DLD1 (cell line): ENCODE data around the gene PRPF31.

ENCODE experiments used
- in situ Hi-C: cut with HindIII; loops from 2 replicates; pipeline ENCODE4 v1.10.0; 2017; ENCODE audit warnings: low sequenced_read_pairs

The PRPF31 gene

DNA sequence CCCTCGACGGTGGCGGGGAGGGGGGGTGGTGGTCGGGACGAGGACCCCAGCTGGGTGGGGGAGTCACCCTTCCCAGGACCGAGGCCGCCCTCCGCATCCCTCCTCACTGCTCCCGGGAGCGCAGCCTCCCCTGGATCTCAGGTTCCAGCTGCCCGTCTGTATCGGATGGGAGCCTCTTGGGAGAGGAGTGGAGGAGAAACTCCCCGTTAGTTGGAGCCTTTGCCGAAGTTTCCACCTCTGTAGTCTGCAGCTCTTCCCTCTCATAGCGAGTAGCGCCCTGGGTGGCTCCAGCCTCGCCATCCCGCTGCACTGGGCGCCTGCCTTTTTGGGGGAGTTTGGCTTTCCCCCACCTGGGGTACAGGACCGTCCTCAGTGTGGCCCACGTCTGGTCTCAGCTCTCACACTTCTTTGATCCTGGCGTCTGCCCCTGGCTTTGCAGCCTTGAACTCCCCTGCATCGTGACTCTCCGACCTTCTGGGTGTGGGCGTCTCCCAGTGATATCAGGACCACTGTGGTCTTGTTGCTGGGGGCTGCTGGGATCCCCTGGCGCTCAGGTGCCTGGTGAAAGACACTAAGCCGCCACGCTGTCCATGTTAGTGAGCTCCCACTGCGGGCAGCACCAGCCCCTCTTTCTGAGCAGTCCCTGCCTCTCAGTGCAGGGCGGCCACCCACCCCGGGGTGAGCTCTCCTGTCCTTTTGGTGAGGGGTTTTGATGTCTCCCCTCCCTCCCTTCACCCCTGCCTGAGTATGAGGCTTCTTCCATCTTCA is 23.1 kb downstream of the PRPF31 start:
- in situ Hi-C loops = no loop called here

DNA sequence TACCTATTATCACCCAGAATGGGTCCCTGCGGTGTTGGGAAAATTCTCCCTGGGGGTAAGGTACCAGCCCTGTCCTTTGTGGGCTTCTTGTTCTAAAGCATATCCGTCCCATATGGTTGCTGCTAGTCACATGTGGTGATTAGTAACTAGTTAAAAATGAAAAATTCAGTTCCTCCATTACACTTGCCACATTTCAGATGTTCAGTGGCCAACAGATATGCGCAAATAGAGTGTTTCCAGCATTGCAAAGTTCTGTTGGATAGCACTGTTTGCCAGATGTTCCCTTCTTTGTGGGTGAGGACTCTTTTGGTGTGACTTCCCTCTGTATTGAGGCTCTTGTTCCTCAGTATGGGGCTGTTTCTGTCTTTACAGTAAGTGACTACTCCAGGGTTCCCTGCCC is 25.8 kb downstream of the PRPF31 start:
- in situ Hi-C loops = no loop called here

DNA sequence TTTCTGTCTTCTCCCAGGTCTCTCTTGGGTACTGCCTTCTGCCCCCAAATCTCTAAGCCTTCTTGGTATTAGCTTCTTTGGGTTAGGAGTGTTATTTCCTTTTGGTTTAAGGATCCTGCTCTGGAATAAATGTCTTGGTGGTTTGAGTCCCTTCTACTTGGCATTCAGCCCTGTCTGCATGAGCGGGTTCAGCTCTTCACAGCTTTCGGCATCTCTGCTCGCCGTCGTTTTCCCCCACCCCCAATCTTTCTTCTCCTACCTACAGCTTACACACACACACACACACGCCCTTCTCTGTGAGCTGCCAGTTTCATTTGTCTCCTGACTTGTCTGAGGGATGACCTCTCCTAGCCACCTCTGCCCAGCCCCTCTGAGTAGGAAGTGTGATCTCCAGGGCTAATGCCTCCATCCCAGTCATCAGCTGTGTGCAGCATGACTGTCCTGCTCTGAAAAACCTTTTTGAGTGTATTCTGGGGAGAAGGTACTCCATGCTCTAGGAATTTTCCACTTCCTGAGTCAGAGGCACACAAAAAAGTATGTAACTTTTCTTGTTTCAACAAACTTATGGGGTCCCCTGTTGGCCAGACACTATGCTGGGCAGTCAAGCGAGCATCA is 26.7 kb downstream of the PRPF31 start:
- in situ Hi-C loops = no loop called here

DNA sequence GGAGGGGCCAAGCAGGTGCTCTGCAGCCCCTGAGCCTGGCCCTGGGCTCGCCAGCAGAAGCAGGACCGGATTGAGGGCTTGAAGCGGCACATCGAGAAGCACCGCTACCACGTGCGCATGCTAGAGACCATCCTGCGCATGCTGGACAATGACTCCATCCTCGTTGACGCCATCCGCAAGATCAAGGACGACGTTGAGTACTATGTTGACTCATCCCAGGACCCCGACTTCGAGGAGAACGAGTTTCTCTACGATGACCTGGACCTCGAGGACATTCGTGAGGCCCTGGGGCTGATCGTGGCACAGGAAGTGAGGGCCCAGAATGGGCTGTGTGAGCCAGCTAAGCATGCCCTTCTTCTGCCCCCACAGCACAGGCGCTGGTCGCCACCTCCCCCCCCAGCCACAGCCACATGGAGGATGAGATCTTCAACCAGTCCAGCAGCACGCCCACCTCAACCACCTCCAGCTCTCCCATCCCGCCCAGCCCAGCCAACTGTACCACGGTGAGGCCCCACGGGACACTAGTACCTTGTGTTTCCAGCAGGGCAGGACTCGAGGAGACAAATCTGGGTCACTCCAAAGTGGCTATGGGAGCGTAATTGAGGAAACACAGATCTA is 30.1 kb downstream of the PRPF31 start:
- in situ Hi-C loops = no loop called here

DNA sequence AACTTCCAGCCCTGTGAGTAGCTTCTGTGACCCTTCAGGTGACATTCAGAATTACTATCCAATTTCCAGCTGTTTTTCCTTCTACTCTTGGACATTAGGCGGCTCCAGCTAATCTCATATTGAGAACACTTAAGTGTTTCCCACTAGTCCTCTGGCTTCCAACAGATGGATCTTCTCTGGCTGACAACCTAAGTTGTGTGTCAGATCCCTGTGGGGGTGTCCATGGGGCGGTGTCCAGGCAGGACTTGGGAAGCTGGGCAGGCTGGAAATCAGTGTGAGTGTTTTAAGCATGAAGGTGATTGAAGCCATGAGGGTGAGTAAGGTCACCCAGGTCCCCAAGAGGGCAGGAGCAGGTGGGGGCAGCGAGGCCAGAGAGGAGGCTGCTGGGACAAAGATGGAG is 32.1 kb downstream of the PRPF31 start:
- in situ Hi-C loops = no loop called here

DNA sequence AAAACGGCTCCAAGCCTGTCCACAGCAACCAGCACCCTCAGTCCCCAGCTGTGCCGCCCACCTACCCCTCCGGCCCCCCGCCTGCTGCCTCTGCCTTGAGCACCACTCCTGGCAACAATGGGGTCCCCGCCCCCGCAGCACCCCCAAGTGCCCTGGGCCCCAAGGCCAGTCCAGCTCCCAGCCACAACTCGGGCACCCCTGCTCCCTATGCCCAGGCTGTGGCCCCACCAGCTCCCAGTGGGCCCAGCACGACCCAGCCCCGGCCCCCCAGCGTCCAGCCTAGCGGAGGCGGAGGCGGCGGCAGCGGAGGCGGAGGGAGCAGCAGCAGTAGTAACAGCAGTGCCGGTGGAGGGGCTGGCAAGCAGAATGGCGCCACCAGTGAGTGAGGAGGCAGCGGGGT is 32.6 kb downstream of the PRPF31 start:
- in situ Hi-C loops = no loop called here

DNA sequence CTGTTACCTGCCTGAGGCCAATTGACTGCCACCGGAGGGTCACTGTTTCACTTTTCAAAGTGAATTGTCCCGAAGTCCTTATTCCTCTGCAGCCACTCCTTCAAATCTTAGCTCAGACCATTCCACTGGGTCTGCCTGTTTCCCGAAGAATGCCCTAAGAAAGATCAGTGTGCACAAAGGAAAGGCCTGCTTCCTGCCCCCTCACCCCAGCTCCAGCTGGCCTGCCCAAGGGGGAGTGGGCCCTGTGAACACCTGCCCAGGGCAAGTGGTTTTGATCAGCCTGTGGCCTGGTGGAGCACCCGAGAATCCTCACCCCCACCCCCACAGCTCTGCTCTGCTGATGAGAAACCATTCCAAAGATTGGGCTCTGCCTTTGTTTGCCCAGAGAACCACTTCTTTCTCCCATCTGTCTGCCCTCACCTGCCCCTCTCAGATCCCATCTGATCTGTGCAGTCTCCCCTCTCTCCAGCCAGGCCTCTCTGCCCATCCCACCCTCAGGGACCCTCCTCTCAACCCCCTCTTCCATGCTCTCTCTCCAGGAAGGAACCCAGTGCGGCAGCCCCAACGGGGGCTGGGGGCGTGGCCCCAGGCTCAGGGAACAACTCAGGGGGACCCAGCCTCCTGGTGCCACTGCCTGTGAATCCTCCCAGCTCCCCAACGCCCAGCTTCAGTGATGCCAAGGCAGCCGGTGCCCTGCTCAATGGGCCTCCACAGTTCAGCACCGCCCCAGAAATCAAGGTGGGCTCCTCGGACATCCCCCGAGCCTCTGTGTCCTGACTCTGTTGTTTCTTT is 33.7 kb downstream of the PRPF31 start:
- in situ Hi-C loops = no loop called here

DNA sequence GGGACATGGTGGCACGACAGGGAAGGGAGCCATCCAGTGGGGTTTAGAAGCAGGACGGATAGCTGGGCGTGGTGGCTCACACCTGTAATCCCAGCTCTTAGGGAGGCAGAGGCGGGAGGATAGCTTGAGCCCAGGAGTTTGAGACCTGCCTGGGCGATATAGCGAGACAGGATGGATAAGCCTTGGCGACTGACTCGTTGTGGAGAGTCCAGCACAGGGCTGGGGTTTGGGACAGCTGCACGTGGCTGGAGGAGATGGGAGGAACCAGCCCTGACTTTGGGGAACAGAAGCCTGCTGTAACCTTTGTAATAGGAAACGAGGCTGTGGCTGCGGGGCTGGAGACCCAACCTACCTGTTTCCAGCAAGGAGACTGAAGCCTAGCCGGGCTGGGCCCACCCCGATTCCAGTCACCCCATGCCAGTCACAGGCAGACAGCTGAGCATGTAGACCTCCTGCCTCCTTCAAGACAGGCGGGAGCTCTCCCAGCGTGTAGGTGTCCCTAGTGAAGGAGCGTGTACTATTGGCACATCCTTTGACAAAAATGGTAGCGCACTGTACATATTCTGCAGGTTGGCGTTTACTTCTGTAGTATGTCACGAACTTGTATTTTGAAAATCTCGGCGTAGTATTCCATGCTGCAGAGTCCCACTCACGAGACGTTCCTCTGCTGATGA is 35.9 kb downstream of the PRPF31 start:
- in situ Hi-C loops = no loop called here

DNA sequence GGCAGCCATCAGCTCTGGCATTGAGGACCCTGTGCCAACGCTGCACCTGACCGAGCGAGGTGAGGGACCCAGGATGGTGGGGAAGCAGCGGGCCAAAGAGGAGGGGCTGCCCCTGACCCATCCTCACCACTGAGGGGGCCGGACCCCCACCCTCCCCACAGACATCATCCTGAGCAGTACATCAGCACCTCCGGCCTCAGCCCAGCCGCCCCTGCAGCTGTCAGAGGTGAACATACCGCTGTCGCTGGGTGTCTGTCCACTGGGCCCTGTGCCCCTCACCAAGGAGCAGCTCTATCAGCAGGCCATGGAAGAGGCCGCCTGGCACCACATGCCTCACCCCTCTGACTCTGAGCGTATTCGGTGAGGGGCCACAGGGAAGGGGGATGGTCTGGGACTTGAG is 36.7 kb downstream of the PRPF31 start:
- in situ Hi-C loops = no loop called here

DNA sequence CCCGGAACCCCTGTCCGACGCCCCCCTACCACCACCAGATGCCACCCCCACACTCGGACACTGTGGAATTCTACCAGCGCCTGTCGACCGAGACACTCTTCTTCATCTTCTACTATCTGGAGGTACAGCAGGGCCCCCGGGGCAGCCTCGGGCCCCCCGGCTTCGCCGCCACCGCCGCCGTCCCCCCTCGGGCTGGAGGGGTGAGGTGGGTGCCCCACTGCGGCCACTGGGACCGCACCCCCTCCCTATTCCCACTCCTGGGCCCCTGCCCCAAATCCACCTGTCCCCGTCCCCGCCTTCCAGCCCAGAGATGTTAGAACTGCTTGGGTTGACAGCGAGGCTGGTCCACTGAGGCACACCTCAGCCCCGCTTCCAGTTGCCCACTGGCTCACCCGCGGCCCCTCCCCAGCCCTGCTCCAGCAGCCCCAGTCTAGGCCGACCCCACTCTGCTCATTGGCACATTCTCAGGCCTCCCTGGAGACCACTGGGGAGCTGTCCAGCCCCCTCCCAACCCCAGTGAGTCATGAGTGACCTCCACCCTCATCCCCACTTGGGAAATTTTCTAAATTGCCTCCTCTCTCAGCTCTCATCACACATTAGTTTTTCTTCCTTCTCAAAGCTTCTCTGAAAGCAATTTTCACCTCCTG is 37.4 kb downstream of the PRPF31 start:
- in situ Hi-C loops = no loop called here

DNA sequence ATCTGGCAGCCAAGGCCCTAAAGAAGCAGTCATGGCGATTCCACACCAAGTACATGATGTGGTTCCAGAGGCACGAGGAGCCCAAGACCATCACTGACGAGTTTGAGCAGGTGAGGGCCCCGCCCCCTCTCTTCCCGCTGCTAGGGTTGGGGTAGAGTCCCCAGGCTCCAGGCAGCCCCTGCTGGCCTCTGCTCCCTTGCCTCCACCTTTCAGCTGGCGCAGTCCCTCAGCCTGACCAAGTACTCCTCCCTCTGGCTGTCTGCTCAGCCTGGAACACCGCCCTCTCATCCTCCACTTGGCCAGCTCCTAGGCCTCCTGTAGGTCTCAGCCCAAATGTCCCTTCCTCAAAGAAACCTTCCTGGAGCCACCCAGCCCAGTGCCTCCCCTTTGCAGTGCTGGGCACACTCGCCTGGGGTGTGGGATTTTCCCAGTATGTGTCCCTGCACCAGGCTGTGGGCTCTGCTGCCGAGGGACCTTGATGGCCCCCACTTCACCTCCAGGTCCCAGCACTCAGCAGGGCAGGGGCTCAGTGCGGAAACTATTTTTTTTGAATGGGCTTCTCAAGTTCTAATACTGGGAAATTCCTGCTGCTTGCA is 38.3 kb downstream of the PRPF31 start:
- in situ Hi-C loops = no loop called here

DNA sequence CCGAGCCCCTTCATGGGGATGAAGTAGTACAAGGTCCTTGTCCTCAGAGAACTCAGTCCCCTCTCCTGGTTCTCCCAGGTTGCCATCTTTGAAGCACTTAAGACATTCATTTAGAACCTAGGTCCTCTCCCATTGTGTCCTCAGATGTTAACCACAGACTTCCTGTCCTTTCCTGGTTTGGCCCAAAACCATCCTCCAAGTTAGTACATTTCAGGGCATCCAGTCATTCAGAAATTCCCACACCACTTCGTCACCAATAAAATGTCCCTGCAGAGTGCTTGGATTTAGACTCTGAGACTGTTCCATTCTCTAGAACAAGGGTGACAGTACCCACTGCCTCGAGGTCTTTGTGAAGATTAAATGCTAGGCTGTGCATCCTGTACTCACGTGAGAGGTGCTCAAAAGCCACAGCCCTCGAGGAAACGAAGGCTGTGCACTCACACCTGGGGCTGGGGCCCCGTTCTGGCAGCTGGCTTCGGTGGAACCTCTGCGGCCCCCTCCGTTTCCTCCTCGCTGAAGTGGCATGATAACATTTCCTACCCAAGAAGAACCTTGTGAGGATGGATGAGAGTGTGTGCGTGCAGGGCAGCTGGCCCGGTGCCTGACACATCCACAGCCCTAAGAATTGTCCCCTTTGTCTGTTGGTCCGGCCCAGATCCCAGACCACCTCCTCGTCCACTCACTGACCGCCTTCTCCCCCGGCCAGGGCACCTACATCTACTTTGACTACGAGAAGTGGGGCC is 39.2 kb downstream of the PRPF31 start:
- in situ Hi-C loops = no loop called here

DNA sequence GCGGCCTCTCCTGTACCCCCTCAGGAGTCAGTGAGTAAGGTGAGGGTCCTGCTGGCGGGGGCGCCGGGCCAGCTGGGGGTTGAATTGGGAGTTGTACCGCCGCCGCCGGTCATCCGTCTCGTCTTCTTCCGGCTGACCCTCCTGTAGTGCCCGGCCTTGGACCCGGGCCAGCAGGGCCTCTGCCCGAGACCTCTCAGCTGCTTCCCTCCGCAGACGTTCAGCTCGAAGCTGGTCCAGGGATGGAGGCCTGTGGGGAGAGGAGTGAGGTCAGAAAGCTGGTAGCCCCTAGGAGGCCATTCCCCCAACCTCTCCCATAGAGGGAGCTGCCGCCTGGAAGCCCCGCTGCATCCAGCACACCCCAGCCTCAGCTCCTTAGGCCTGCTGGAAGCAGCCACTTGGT is 40.1 kb downstream of the PRPF31 start:
- in situ Hi-C loops = no loop called here

DNA sequence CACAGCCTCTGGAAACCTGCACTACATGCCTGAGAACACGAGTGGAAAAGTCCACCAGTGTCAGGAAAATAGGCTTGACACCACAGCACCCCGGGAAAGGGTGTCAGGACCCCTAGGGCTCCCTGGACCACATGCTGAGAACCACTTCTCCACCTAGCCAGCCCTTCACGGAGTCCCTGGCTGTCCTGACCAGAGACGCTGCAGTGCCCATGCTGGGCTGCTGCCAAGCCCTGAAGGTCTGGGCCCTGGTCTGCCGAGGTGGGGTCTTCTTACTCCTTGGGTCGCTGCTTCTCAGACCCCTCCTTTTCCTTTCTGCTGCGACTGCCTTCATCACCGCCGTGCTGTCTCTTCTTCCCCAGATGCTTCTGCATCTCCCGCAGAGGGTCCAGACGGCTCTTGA is 40.9 kb downstream of the PRPF31 start:
- in situ Hi-C loops = no loop called here

DNA sequence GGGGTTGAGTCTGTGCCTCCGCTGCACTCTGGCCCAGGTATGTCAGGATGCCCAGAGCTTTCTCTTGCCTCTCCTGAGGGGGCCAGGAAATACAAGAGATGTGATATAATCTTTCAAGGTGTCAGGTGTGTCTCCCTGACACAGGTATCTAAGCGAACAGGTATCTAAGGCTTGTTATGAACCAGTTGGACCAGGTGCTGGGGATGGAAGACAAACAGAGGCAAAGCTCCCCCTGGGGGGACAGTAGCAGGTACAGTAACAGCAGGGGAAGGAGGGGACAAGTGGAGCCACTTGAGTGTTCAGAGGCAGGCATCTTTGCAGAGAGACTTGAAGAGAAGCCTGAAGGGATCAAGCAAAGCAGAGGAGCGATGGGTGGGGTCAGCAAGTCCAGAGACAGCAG is 41.4 kb downstream of the PRPF31 start:
- in situ Hi-C loops = no loop called here

DNA sequence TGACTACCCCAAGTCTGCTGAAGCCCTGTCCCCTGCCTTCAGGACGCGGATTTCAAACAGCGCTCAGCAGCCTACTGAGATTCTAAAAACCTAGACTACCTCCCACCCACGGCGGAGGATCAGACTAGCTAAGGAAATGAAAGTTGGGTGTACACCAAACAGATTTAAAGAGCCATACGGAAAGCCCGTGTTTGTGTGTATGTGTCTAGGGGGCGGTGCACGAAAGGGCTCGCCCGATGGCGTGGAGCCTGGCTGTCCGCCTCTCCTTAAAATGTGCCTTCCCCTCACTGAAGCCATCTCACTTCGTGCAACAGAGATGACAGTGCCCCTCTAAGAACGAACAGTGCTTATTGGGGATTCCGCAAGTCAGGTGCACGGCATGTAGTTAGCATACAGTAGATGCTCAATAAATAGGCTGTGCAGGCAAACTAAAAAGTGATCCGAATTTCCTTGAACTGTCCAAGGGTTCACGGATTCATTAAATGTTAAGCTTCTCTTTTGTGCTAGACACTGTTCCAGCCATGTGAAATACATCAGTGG is 43.3 kb downstream of the PRPF31 start:
- in situ Hi-C loops = no loop called here

DNA sequence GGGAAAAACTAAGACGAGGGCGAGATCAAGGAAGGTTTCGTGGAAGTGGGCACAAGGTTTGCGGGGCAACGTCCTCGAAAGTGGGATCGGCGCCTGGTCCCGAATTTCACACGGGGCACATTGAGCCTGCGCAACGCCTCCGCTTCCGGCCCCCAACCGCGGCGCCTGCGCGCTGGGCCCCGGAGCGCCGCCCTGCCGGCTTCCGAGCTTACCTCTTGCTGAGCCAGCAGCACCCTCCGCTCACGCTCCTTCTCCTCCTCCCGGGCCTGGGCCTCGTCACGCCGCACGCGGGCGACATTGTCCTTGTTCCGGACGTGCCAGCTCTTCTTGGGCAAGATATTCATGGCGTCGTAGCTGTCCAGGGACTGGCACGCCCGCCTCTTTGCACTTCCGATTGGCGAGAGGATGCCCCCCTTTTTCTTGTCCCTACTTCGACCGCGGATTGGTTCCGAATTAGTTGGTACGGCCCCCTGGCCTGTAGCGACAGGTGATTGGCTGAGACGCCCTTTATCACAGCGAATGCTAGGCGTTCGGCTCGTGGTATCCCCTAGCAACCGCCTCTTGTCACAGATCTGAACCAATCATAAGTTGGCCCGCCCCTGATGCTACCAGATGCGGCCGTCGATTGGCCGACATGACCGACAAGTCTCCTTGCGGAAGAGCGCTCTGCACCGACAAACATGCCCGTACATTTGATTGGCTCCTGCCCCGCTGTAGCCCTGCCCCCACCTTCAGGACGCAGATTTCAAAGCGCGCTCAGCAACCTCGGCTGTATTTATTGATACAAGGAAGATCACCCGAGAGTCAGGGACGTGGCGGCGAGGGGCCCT is 44.0 kb downstream of the PRPF31 start, which contains the start of gene LENG1:
Gene LENG1 (minus strand): TSS at position 370 of the 830 bp plus-strand sequence. CDS start 26 bp downstream, at position 344.
- in situ Hi-C loops = no loop called here

DNA sequence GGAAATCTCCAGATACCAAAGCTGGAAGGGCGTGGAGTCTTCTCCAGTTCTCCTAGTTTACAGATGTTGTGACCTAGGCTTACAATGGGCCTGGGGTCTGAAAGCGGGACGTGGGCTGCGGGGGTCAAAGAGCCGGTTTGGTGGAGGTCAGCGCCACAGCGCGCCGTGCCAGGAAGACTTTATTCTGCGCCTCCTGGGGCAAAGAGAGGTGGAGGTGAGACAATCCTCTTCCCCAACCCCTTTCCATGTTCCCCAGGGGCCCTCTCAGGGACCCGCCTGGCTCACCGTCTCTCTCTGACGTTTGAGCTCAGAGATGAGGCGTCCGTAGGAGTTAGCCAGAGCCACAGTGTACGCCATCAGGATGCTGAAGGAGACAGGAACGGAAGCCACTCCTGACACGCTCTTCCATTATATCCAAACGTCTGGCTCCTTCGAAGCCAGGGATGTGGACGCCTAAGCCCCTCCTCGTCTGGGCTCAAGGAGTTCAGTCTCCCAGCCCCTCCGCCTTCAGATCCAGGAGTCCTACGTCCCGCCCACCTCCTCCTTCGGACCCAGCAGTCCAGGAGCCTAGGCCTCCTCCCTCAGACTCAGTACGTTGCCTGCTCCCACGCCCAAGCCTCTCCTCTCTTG is 44.7 kb downstream of the PRPF31 start:
- in situ Hi-C loops = no loop called here
